H9 (cell line): ENCODE results near the gene DNAJC5. TPM values are rescaled to one million over a fixed set of nuclear protein-coding genes. Genes with fewer than 3 reads are reported as not detected.

Source experiments
- DNase-seq: peaks from one replicate; pipeline ENCODE4 v3.0.0-alpha.2; 2017
- H2AFZ ChIP-seq: one replicate; pipeline ENCODE4 v1.6.1; 2013; ENCODE audit warnings: mild to moderate bottlenecking, low read length, control low read depth, moderate library complexity
- H2AK5ac ChIP-seq: 2 replicates; pipeline ENCODE4 v1.6.1; 2013; ENCODE audit warnings: low read length, control low read depth, mixed read lengths; ENCODE audit not compliant: insufficient read length
- H2BK120ac ChIP-seq: one replicate; pipeline ENCODE4 v1.6.1; 2013; ENCODE audit warnings: low read depth, mild to moderate bottlenecking, low read length, control low read depth, inconsistent platforms; ENCODE audit not compliant: poor library complexity, severe bottlenecking
- H2BK12ac ChIP-seq: 2 replicates; pipeline ENCODE4 v1.6.1; 2013; ENCODE audit warnings: low read length, control low read depth, mixed read lengths, low read depth; ENCODE audit not compliant: insufficient read length
- H2BK15ac ChIP-seq: 2 replicates; pipeline ENCODE4 v1.6.1; 2013; ENCODE audit warnings: low read depth, low read length, control low read depth
- H2BK20ac ChIP-seq: one replicate; pipeline ENCODE4 v1.6.1; 2013; ENCODE audit warnings: low read depth, mild to moderate bottlenecking, low read length, control low read depth, inconsistent platforms; ENCODE audit not compliant: poor library complexity, severe bottlenecking
- H2BK5ac ChIP-seq: 2 replicates; pipeline ENCODE4 v1.6.1; 2013; ENCODE audit warnings: low read length, control low read depth, mixed read lengths; ENCODE audit not compliant: insufficient read length
- H3K14ac ChIP-seq: 2 replicates; pipeline ENCODE4 v1.6.1; 2013; ENCODE audit warnings: low read length, control low read depth; ENCODE audit not compliant: insufficient read depth
- H3K18ac ChIP-seq: 2 replicates; pipeline ENCODE4 v1.6.1; 2013; ENCODE audit warnings: low read depth, mild to moderate bottlenecking, mixed read lengths, low read length, control low read depth; ENCODE audit not compliant: insufficient read length
- H3K23ac ChIP-seq: 2 replicates; pipeline ENCODE4 v1.6.1; 2013; ENCODE audit warnings: low read length, control low read depth, mixed read lengths, low read depth; ENCODE audit not compliant: insufficient read length
- H3K23me2 ChIP-seq: 2 replicates; pipeline ENCODE4 v1.6.1; 2013; ENCODE audit warnings: low read depth, mild to moderate bottlenecking, mixed read lengths, low read length, control low read depth; ENCODE audit not compliant: insufficient read length, poor library complexity, severe bottlenecking
- H3K27ac ChIP-seq: 2 replicates; pipeline ENCODE4 v1.5.1; 2013; ENCODE audit warnings: low read length, control low read depth, mixed read lengths, low read depth; ENCODE audit not compliant: insufficient read length
- H3K27me3 ChIP-seq: 2 replicates; pipeline ENCODE4 v1.6.1; 2013; ENCODE audit warnings: low read length, control low read depth, inconsistent platforms; ENCODE audit not compliant: insufficient read depth
- H3K4ac ChIP-seq: 2 replicates; pipeline ENCODE4 v1.6.1; 2013; ENCODE audit warnings: low read depth, mild to moderate bottlenecking, control low read depth, inconsistent platforms, low read length, moderate library complexity
- H3K4me1 ChIP-seq: 2 replicates; pipeline ENCODE4 v1.6.1; 2013; ENCODE audit warnings: low read length, control low read depth, inconsistent platforms; ENCODE audit not compliant: insufficient read depth
- H3K4me2 ChIP-seq: 2 replicates; pipeline ENCODE4 v1.6.1; 2013; ENCODE audit warnings: low read length, control low read depth, mixed read lengths; ENCODE audit not compliant: insufficient read length, insufficient read depth
- H3K56ac ChIP-seq: 2 replicates; pipeline ENCODE4 v1.6.1; 2013; ENCODE audit warnings: low read depth, mild to moderate bottlenecking, mixed read lengths, low read length, control low read depth; ENCODE audit not compliant: insufficient read length
- H3K79me1 ChIP-seq: 2 replicates; pipeline ENCODE4 v1.6.1; 2013; ENCODE audit warnings: low read depth, mild to moderate bottlenecking, moderate library complexity, low read length, control low read depth, inconsistent platforms; ENCODE audit not compliant: insufficient read depth, poor library complexity, severe bottlenecking
- H3K79me2 ChIP-seq: 2 replicates; pipeline ENCODE4 v1.6.1; 2013; ENCODE audit warnings: low read length, control low read depth, inconsistent platforms; ENCODE audit not compliant: insufficient read depth
- H3K9ac ChIP-seq: 2 replicates; pipeline ENCODE4 v1.6.1; 2013; ENCODE audit warnings: low read length, control low read depth, mixed read lengths; ENCODE audit not compliant: insufficient read length; ENCODE audit errors: extremely low read depth
- H3K9me3 ChIP-seq: one replicate; pipeline ENCODE4 v1.6.1; 2013; ENCODE audit warnings: low read depth, low read length, inconsistent platforms; ENCODE audit not compliant: control insufficient read depth
- H3T11ph ChIP-seq: one replicate; pipeline ENCODE4 v1.6.1; 2013; ENCODE audit warnings: mild to moderate bottlenecking, low read length, control low read depth, inconsistent platforms
- H4K20me1 ChIP-seq: one replicate; pipeline ENCODE4 v1.6.1; 2013; ENCODE audit not compliant: control insufficient read depth, insufficient read length, insufficient read depth
- H4K5ac ChIP-seq: 2 replicates; pipeline ENCODE4 v1.6.1; 2013; ENCODE audit warnings: low read depth, mild to moderate bottlenecking, mixed read lengths, low read length, control low read depth; ENCODE audit not compliant: insufficient read length
- H4K8ac ChIP-seq: replicated peaks from 2 replicates; pipeline ENCODE4 v1.6.1; 2013; ENCODE audit warnings: low read length, control low read depth, mixed read lengths, low read depth; ENCODE audit not compliant: insufficient read length
- H4K91ac ChIP-seq: 2 replicates; pipeline ENCODE4 v1.6.1; 2013; ENCODE audit warnings: low read depth, mild to moderate bottlenecking, moderate library complexity, mixed read lengths, low read length, control low read depth; ENCODE audit not compliant: insufficient read length
- H3K27ac Mint-ChIP-seq, 3 experiments: 2 replicates in 2 of 3; 3 replicates in 1 of 3; pipeline ENCODE4 v1.8.0; 2020 to 2021; ENCODE audit warnings: mixed read lengths in 3 of 3, mild to moderate bottlenecking in 1 of 3, moderate library complexity in 1 of 3
- H3K27me3 Mint-ChIP-seq: 2 replicates; pipeline ENCODE4 v1.8.0; 2021; ENCODE audit warnings: low read depth, mild to moderate bottlenecking, moderate library complexity, mixed read lengths
- H3K36me3 Mint-ChIP-seq, 3 experiments: 2 replicates in 2 of 3; 3 replicates in 1 of 3; pipeline ENCODE4 v1.8.0; 2020 to 2021; ENCODE audit warnings: low read depth in 3 of 3, mixed read lengths in 3 of 3; ENCODE audit not compliant: insufficient read depth in 1 of 3
- H3K4me1 Mint-ChIP-seq, 2 experiments: 2 replicates each; pipeline ENCODE4 v1.8.0; 2020; ENCODE audit warnings: mixed read lengths in 2 of 2
- H3K4me3 Mint-ChIP-seq, 2 experiments: 2 replicates in 1 of 2; 3 replicates in 1 of 2; pipeline ENCODE4 v1.8.0; 2020 to 2021; ENCODE audit warnings: mild to moderate bottlenecking in 2 of 2, mixed read lengths in 2 of 2, moderate library complexity in 1 of 2
- H3K9me3 Mint-ChIP-seq, 2 experiments: 2 replicates in 1 of 2; 3 replicates in 1 of 2; pipeline ENCODE4 v1.8.0; 2020; ENCODE audit warnings: mild to moderate bottlenecking in 2 of 2, mixed read lengths in 2 of 2, moderate library complexity in 1 of 2
- CTCF ChIP-seq: fragments of 200-600 bp; sonication (generic); conservative IDR thresholded peaks from 3 replicates; pipeline ENCODE4 v1.8.0; 2021; ENCODE audit warnings: antibody characterized with exemption, mild to moderate bottlenecking
- WGBS: extraction: QIAGEN DNeasy Blood & Tissue Kit; methylation state at CpG from one replicate; pipeline ENCODE4 v1.1.7; 2013; ENCODE audit warnings: missing lambda C conversion rate, low lambda C conversion rate, mixed read lengths; ENCODE audit not compliant: insufficient read length; ENCODE audit errors: extremely low coverage; 5-methylcytosine and 5-hydroxymethylcytosine counted together
- total RNA-seq: library from RNA; stranded (reverse); gene quantifications from 2 replicates; pipeline ENCODE4 v1.2.1, GENCODE V29; 2021

DNAJC5 gene
- total RNA-seq, 1 experiment from 2014 or later = 43.0 TPM

GRCh38 chr20:63881451-63882226 lies 13.3 kb upstream of the DNAJC5 start:
- Histone ChIP-seq H2AK5ac (no peak overlapping the region), H3K23me2 (no peaks in the 10 kb centered on the region), H3K9me3 (no peaks in the 10 kb centered on the region), H3K56ac (no peak overlapping the region), H3K9ac (no peak overlapping the region), H4K91ac (no peak overlapping the region), H3K4ac (no peak overlapping the region), H2BK20ac (no peak overlapping the region), H2BK5ac (no peak overlapping the region), H4K20me1 (no peaks in the 10 kb centered on the region), H2BK15ac (no peak overlapping the region), H3K27ac (no peak overlapping the region), H2BK120ac (no peak overlapping the region), H3K18ac (no peak overlapping the region), H3K23ac (no peak overlapping the region), H3K27me3 (no peaks in the 10 kb centered on the region), H3K4me2 (no peak overlapping the region), H3K79me2 (no peaks in the 10 kb centered on the region), H3K79me1 (no peaks in the 10 kb centered on the region), H4K5ac (no peak overlapping the region), H2AFZ (no peak overlapping the region), H3K4me1 (no peaks in the 10 kb centered on the region), H4K8ac (no peak overlapping the region), H3T11ph (no peak overlapping the region), H2BK12ac (no peak overlapping the region), H3K14ac (no peak overlapping the region)
- no peak for DNase-seq
- no peak for TF ChIP-seq CTCF
- H3K36me3 Mint-ChIP-seq = peaks cover 25 to 55% (median 51%) of the 10 kb centered on the region in 3 experiments; a peak in 6 of 7 replicates
- H3K27me3 Mint-ChIP-seq = no peaks in the 10 kb centered on the region
- H3K9me3 Mint-ChIP-seq = no peaks in the 10 kb centered on the region
- WGBS = no CpG with 5 or more reads among the region's 19 CpGs
- peak overlapping the region in 1 of 3 experiments; percentile 44; a peak in 1 of 7 replicates for H3K27ac Mint-ChIP-seq
- H3K4me1 Mint-ChIP-seq = no peaks in the 10 kb centered on the region
- no peak overlapping the region; a peak in 1 of 5 replicates for H3K4me3 Mint-ChIP-seq
